WTC11 (cell line): ENCODE measurements around the gene ECE1.

Experiments
- CBFB ChIP-seq: sonication (generic); formaldehyde crosslinking; IDR thresholded peaks from 2 replicates; pipeline ENCODE4 v1.8.1; 2022; ENCODE audit warnings: mild to moderate bottlenecking, low read depth, missing genetic modification reagents
- ESRRA ChIP-seq: sonication (generic); formaldehyde crosslinking; IDR thresholded peaks from 2 replicates; pipeline ENCODE4 v1.8.1; 2022; ENCODE audit warnings: mild to moderate bottlenecking, missing genetic modification reagents, borderline replicate concordance
- JUN ChIP-seq: sonication (generic); formaldehyde crosslinking; IDR thresholded peaks from 2 replicates; pipeline ENCODE4 v1.8.0; 2023; ENCODE audit warnings: mild to moderate bottlenecking, missing genetic modification reagents
- NR3C1 ChIP-seq: sonication (generic); formaldehyde crosslinking; conservative IDR thresholded peaks from 2 replicates; pipeline ENCODE4 v1.8.1; 2023; ENCODE audit warnings: low read depth, mild to moderate bottlenecking, missing genetic modification reagents
- SP1 ChIP-seq: sonication (generic); formaldehyde crosslinking; conservative IDR thresholded peaks from 2 replicates; pipeline ENCODE4 v1.8.1; 2022; ENCODE audit warnings: missing genetic modification reagents
- TEAD1 ChIP-seq: sonication (generic); formaldehyde crosslinking; IDR thresholded peaks from 2 replicates; pipeline ENCODE4 v1.8.0; 2022; ENCODE audit warnings: mild to moderate bottlenecking, missing genetic modification reagents
- TF ChIP-seq, protein P1 (sequence below): sonication (generic); formaldehyde crosslinking; IDR thresholded peaks from 2 replicates; pipeline ENCODE4 v1.8.0; 2022; ENCODE audit warnings: mild to moderate bottlenecking, missing genetic modification reagents
- TF ChIP-seq, protein P2 (sequence below): fragments of 200-600 bp; IDR thresholded peaks from 2 replicates; pipeline ENCODE4 v1.8.0; 2022; ENCODE audit warnings: antibody characterized with exemption
- TF ChIP-seq, protein P3 (sequence below): sonication (generic); formaldehyde crosslinking; IDR thresholded peaks from 2 replicates; pipeline ENCODE4 v1.8.1; 2022; ENCODE audit warnings: low read depth, missing genetic modification reagents, borderline replicate concordance
- TF ChIP-seq, protein P4 (sequence below): fragments of 250-450 bp; sonication (Bioruptor Pico); IDR thresholded peaks from 2 replicates; pipeline ENCODE4 v1.9.0; 2021; ENCODE audit warnings: mild to moderate bottlenecking
- TF ChIP-seq, protein P5 (sequence below): sonication (generic); formaldehyde crosslinking; IDR thresholded peaks from 2 replicates; pipeline ENCODE4 v1.8.1; 2023; ENCODE audit warnings: mild to moderate bottlenecking, missing genetic modification reagents, moderate library complexity
- TF ChIP-seq, protein P6 (sequence below): sonication (generic); formaldehyde crosslinking; IDR thresholded peaks from 2 replicates; pipeline ENCODE4 v1.8.0; 2022; ENCODE audit warnings: missing genetic modification reagents

DNA sequence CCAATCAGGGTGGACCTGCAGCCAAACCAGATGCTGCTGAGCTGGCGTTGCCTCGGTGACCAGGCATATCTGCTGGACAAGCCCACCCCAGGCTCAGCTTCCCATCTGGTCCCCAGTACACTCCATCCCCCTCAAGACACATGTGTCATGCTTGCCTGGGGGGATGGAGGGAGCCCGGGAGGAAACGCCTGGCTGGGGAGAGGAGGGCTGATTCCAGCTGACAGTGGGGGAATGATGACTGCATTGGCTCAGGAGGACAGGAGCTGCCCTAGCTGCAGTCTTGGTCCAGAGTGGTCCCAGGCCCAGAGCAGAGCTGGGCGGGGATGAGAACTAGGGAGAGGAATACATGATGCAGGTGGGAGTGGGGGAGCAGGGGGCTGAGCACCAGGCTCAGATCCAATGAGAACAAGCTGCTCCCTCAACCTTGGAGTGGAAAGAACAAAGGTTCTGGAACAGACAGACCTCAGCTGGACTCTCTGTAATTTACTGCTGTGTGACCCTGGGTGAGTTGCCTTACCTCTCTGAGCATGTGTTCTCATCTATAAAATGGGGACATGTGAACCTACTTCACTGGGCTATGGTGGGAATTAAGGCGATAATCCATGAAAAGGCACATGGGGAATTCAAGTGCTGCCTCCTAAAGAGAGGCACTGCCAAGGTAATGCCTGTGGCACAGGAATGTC, 23.1 kb upstream of the ECE1 start:
- TF ChIP-seq, protein P1, sequence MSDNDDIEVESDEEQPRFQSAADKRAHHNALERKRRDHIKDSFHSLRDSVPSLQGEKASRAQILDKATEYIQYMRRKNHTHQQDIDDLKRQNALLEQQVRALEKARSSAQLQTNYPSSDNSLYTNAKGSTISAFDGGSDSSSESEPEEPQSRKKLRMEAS (CRISPR knock-in tag), result no peak
- TF ChIP-seq, protein P2, sequence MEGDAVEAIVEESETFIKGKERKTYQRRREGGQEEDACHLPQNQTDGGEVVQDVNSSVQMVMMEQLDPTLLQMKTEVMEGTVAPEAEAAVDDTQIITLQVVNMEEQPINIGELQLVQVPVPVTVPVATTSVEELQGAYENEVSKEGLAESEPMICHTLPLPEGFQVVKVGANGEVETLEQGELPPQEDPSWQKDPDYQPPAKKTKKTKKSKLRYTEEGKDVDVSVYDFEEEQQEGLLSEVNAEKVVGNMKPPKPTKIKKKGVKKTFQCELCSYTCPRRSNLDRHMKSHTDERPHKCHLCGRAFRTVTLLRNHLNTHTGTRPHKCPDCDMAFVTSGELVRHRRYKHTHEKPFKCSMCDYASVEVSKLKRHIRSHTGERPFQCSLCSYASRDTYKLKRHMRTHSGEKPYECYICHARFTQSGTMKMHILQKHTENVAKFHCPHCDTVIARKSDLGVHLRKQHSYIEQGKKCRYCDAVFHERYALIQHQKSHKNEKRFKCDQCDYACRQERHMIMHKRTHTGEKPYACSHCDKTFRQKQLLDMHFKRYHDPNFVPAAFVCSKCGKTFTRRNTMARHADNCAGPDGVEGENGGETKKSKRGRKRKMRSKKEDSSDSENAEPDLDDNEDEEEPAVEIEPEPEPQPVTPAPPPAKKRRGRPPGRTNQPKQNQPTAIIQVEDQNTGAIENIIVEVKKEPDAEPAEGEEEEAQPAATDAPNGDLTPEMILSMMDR, result no peak
- TF ChIP-seq, protein P3, sequence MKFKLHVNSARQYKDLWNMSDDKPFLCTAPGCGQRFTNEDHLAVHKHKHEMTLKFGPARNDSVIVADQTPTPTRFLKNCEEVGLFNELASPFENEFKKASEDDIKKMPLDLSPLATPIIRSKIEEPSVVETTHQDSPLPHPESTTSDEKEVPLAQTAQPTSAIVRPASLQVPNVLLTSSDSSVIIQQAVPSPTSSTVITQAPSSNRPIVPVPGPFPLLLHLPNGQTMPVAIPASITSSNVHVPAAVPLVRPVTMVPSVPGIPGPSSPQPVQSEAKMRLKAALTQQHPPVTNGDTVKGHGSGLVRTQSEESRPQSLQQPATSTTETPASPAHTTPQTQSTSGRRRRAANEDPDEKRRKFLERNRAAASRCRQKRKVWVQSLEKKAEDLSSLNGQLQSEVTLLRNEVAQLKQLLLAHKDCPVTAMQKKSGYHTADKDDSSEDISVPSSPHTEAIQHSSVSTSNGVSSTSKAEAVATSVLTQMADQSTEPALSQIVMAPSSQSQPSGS (CRISPR knock-in tag), result no peak
- TF ChIP-seq CBFB (CRISPR knock-in tag) (no peak), SP1 (CRISPR knock-in tag) (no peak), ESRRA (CRISPR knock-in tag) (no peak), NR3C1 (CRISPR knock-in tag) (no peak), TEAD1 (CRISPR knock-in tag) (no peak), JUN (CRISPR knock-in tag) (no peak)
- TF ChIP-seq, protein P4, sequence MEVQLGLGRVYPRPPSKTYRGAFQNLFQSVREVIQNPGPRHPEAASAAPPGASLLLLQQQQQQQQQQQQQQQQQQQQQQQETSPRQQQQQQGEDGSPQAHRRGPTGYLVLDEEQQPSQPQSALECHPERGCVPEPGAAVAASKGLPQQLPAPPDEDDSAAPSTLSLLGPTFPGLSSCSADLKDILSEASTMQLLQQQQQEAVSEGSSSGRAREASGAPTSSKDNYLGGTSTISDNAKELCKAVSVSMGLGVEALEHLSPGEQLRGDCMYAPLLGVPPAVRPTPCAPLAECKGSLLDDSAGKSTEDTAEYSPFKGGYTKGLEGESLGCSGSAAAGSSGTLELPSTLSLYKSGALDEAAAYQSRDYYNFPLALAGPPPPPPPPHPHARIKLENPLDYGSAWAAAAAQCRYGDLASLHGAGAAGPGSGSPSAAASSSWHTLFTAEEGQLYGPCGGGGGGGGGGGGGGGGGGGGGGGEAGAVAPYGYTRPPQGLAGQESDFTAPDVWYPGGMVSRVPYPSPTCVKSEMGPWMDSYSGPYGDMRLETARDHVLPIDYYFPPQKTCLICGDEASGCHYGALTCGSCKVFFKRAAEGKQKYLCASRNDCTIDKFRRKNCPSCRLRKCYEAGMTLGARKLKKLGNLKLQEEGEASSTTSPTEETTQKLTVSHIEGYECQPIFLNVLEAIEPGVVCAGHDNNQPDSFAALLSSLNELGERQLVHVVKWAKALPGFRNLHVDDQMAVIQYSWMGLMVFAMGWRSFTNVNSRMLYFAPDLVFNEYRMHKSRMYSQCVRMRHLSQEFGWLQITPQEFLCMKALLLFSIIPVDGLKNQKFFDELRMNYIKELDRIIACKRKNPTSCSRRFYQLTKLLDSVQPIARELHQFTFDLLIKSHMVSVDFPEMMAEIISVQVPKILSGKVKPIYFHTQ (CRISPR knock-in tag), result no peak
- TF ChIP-seq, protein P5, sequence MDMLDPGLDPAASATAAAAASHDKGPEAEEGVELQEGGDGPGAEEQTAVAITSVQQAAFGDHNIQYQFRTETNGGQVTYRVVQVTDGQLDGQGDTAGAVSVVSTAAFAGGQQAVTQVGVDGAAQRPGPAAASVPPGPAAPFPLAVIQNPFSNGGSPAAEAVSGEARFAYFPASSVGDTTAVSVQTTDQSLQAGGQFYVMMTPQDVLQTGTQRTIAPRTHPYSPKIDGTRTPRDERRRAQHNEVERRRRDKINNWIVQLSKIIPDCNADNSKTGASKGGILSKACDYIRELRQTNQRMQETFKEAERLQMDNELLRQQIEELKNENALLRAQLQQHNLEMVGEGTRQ (CRISPR knock-in tag), result no peak
- TF ChIP-seq, protein P6, sequence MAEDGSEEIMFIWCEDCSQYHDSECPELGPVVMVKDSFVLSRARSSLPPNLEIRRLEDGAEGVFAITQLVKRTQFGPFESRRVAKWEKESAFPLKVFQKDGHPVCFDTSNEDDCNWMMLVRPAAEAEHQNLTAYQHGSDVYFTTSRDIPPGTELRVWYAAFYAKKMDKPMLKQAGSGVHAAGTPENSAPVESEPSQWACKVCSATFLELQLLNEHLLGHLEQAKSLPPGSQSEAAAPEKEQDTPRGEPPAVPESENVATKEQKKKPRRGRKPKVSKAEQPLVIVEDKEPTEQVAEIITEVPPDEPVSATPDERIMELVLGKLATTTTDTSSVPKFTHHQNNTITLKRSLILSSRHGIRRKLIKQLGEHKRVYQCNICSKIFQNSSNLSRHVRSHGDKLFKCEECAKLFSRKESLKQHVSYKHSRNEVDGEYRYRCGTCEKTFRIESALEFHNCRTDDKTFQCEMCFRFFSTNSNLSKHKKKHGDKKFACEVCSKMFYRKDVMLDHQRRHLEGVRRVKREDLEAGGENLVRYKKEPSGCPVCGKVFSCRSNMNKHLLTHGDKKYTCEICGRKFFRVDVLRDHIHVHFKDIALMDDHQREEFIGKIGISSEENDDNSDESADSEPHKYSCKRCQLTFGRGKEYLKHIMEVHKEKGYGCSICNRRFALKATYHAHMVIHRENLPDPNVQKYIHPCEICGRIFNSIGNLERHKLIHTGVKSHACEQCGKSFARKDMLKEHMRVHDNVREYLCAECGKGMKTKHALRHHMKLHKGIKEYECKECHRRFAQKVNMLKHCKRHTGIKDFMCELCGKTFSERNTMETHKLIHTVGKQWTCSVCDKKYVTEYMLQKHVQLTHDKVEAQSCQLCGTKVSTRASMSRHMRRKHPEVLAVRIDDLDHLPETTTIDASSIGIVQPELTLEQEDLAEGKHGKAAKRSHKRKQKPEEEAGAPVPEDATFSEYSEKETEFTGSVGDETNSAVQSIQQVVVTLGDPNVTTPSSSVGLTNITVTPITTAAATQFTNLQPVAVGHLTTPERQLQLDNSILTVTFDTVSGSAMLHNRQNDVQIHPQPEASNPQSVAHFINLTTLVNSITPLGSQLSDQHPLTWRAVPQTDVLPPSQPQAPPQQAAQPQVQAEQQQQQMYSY (CRISPR knock-in tag), result no peak
